Gastroesophageal sphincter (tissue), 3 donors: ENCODE data around the gene ABAT.

Experiments
- CTCF ChIP-seq, 4 experiments: fragments of 200-600 bp in 2 of 4; fragments of 450-650 bp in 2 of 4; sonication (generic) in 1 of 4; IDR thresholded peaks; one replicate each; pipeline ENCODE4 v1.5.1; 2017 to 2019; ENCODE audit warnings: antibody characterized with exemption in 4 of 4, mild to moderate bottlenecking in 2 of 4, moderate library complexity in 2 of 4
- POLR2A ChIP-seq, 2 donors: fragments of 450-650 bp; IDR thresholded peaks; one replicate each; pipeline ENCODE4 v1.6.1; 2017; ENCODE audit warnings: antibody characterized with exemption in 2 of 2, mild to moderate bottlenecking in 2 of 2, moderate library complexity in 1 of 2
- POLR2AphosphoS5 ChIP-seq: sonication (generic); formaldehyde crosslinking; IDR thresholded peaks from one replicate; pipeline ENCODE4 v1.6.1; 2017; ENCODE audit warnings: antibody characterized with exemption

- TF ChIP-seq CTCF (IDR thresholded peaks at IDR 0.05) (no peak), POLR2A (IDR thresholded peaks at IDR 0.05) (no peak), POLR2AphosphoS5 (no peak)
Measured at GRCh38 chr16:8716592-8716991, 42.2 kb downstream of the ABAT start.
